ENCODE data around the gene AHRR. TPM values are rescaled to one million over a fixed set of nuclear protein-coding genes. Genes with fewer than 3 reads are reported as not detected.

Gene AHRR
- polyA plus RNA-seq, 2 of the 4 experiments (the other 2 are of a cell fraction), result 1.2 to 1.7 TPM

- ChIA-PET POLR2A (no interaction called here), CTCF (no interaction called here)
- Histone ChIP-seq H3K4me1 (peaks cover 4% of the 10 kb centered on the region; the same call in 1 of the 3 replicates), H3K9me3 (no peaks in the 10 kb centered on the region), H3K4me2 (no peak overlapping the region), H3K27ac (no peak overlapping the region), H3K4me3 (no peak overlapping the region)
- no peak for DNase-seq (ENCODE audit: low read depth in 1 of 2, low spot score in 1 of 2)
- no peak for ATAC-seq
- 95% methylated on average over 24 of the region's 24 CpGs for WGBS (ENCODE audit: missing lambda C conversion rate)
- no peak for TF ChIP-seq CHD2 (IDR thresholded peaks at IDR 0.05; ENCODE audit: low read length, partially characterized antibody)
- TF ChIP-seq ZNF302 (CRISPR knock-in tag; IDR thresholded peaks at IDR 0.05), result no peak
- no peak for TF ChIP-seq ZFP36 (IDR thresholded peaks at IDR 0.05; ENCODE audit: borderline replicate concordance, partially characterized antibody)
- TF ChIP-seq JUN (IDR thresholded peaks at IDR 0.05), result no peak
- TF ChIP-seq MAFK (IDR thresholded peaks at IDR 0.05; ENCODE audit: partially characterized antibody), result no peak
- TF ChIP-seq CHD4 (IDR thresholded peaks at IDR 0.05; ENCODE audit: borderline replicate concordance), result no peak
- no peak for TF ChIP-seq RFX5 (IDR thresholded peaks at IDR 0.05)
- no peak for FAIRE-seq
Measured at GRCh38 chr5:459562-460272, 138.2 kb downstream of the AHRR start.

GRCh38 chr5:460273-460625 is 138.7 kb downstream of the AHRR start:
- WGBS (ENCODE audit: missing lambda C conversion rate), result 100% methylated on average over 6 of the region's 8 CpGs
- Histone ChIP-seq H3K4me1 (peaks cover 4% of the 10 kb centered on the region; the same call in 1 of the 3 replicates), H3K4me3 (no peak overlapping the region), H3K27ac (no peak overlapping the region), H3K4me2 (no peak overlapping the region), H3K9me3 (no peaks in the 10 kb centered on the region)
- TF ChIP-seq CBX8 (IDR thresholded peaks at IDR 0.05) (no peak), HEYL (CRISPR knock-in tag; IDR thresholded peaks at IDR 0.05) (no peak), NPAS2 (CRISPR knock-in tag; IDR thresholded peaks at IDR 0.05; ENCODE audit: borderline replicate concordance) (no peak), FOSB (CRISPR knock-in tag; IDR thresholded peaks at IDR 0.05) (no peak), HMGXB4 (CRISPR knock-in tag; IDR thresholded peaks at IDR 0.05; ENCODE audit: borderline replicate concordance) (no peak), EHF (CRISPR knock-in tag; IDR thresholded peaks at IDR 0.05) (no peak), EHMT2 (IDR thresholded peaks at IDR 0.05; ENCODE audit: low read depth) (no peak), PHF8 (IDR thresholded peaks at IDR 0.05; ENCODE audit: borderline replicate concordance, low read depth) (no peak), CEBPB (IDR thresholded peaks at IDR 0.05) (no peak), SREBF2 (IDR thresholded peaks at IDR 0.05) (no peak), HOXA7 (CRISPR knock-in tag; IDR thresholded peaks at IDR 0.05) (no peak)
- POLR2A ChIA-PET, result no interaction called here
- DNase-seq (ENCODE audit: low read depth in 1 of 2, low spot score in 1 of 2) (no peak), FAIRE-seq (no peak), ATAC-seq (no peak)
- CTCF ChIA-PET, result no interaction called here

- Histone ChIP-seq H3K4me1 (peaks cover 4% of the 10 kb centered on the region; the same call in 1 of the 3 replicates), H3K27ac (no peak overlapping the region), H3K4me2 (no peak overlapping the region), H3K4me3 (no peak overlapping the region), H3K9me3 (no peaks in the 10 kb centered on the region)
- POLR2A ChIA-PET, result no interaction called here
- DNase-seq (ENCODE audit: low read depth in 1 of 2, low spot score in 1 of 2) (no peak), FAIRE-seq (no peak), ATAC-seq (no peak)
- 95% methylated on average over 23 of the region's 24 CpGs for WGBS (ENCODE audit: missing lambda C conversion rate)
- CTCF ChIA-PET, result no interaction called here
- TF ChIP-seq NR3C1 (IDR thresholded peaks at IDR 0.05) (no peak), TFCP2L1 (CRISPR knock-in tag; IDR thresholded peaks at IDR 0.05) (no peak), REST (IDR thresholded peaks at IDR 0.05) (no peak), FOXS1 (CRISPR knock-in tag; IDR thresholded peaks at IDR 0.05) (no peak), MAZ (IDR thresholded peaks at IDR 0.05; ENCODE audit: borderline replicate concordance, low read depth, low read length) (no peak), NPAS2 (CRISPR knock-in tag; IDR thresholded peaks at IDR 0.05; ENCODE audit: borderline replicate concordance) (no peak), ZFP36 (IDR thresholded peaks at IDR 0.05; ENCODE audit: borderline replicate concordance, partially characterized antibody) (no peak), GATA3 (IDR thresholded peaks at IDR 0.05; ENCODE audit: borderline replicate concordance) (no peak), POLR2A (IDR thresholded peaks at IDR 0.05; ENCODE audit: low read length) (no peak), SREBF2 (IDR thresholded peaks at IDR 0.05) (no peak), MAFK (IDR thresholded peaks at IDR 0.05; ENCODE audit: partially characterized antibody) (no peak), CTCF (IDR thresholded peaks at IDR 0.05) (no peak), CBX8 (IDR thresholded peaks at IDR 0.05) (no peak), HEYL (CRISPR knock-in tag; IDR thresholded peaks at IDR 0.05) (no peak), ATOH8 (CRISPR knock-in tag; IDR thresholded peaks at IDR 0.05; ENCODE audit: low read depth) (no peak)
Measured at GRCh38 chr5:462051-462481, 140.6 kb downstream of the AHRR start.
